ENCODE measurements around the gene ANGPTL2.
"Not testable (repeated sequence)": the region's sequence is repeated elsewhere in the genome, so short reads cannot be mapped to it uniquely, and the experiment has no call there.

The ANGPTL2 gene

GRCh38 chr9:127122176-127123063 is at the start of gene ANGPTL2:
ANGPTL2 (minus strand) TSS chr9:127122635; CDS start chr9:127108731, 13,904 bp downstream.
- DNase-seq: peak; percentile 93

GRCh38 chr9:127171348-127171747 is 48.9 kb upstream of the ANGPTL2 start:
- DNase-seq: not testable (repeated sequence)

GRCh38 chr9:127170652-127171051 is 48.2 kb upstream of the ANGPTL2 start:
- DNase-seq: no peak

- DNase-seq: no peak
These were observed 47.7 kb upstream of the ANGPTL2 start for GRCh38 chr9:127170103-127170502.

GRCh38 chr9:127169575-127169883 is 47.1 kb upstream of the ANGPTL2 start:
- no peak for DNase-seq

- no peak for DNase-seq
These were observed 46.5 kb upstream of the ANGPTL2 start for GRCh38 chr9:127168756-127169574.

- no peak for DNase-seq
These were observed 45.3 kb upstream of the ANGPTL2 start for GRCh38 chr9:127167560-127168326.

- DNase-seq: no peak
These were observed 44.5 kb upstream of the ANGPTL2 start for GRCh38 chr9:127166651-127167524.

GRCh38 chr9:127166111-127166510 is 43.7 kb upstream of the ANGPTL2 start:
- DNase-seq: no peak

- DNase-seq: no peak
These were observed 42.7 kb upstream of the ANGPTL2 start for GRCh38 chr9:127165116-127165515.

GRCh38 chr9:127163409-127163808 is 41.0 kb upstream of the ANGPTL2 start:
- no peak for DNase-seq

GRCh38 chr9:127162864-127163365 is 40.5 kb upstream of the ANGPTL2 start:
- no peak for DNase-seq

GRCh38 chr9:127162046-127162863 is 39.8 kb upstream of the ANGPTL2 start:
- DNase-seq: no peak

GRCh38 chr9:127161081-127161624 is 38.7 kb upstream of the ANGPTL2 start:
- DNase-seq: no peak

GRCh38 chr9:127159949-127160610 is 37.6 kb upstream of the ANGPTL2 start:
- DNase-seq: no peak

GRCh38 chr9:127159325-127159801 is 36.9 kb upstream of the ANGPTL2 start:
- DNase-seq: peak; percentile 53

GRCh38 chr9:127158786-127159324 is 36.4 kb upstream of the ANGPTL2 start:
- DNase-seq: no peak

- no peak for DNase-seq
These were observed 33.0 kb upstream of the ANGPTL2 start for GRCh38 chr9:127155314-127155960.
